ENCODE results near the gene ZNF862. TPM values are rescaled to one million over a fixed set of nuclear protein-coding genes. Genes with fewer than 3 reads are reported as not detected.
A peak's percentile ranks its signal among the peaks of the same experiment; 100 is the strongest.

Gene ZNF862
- total RNA-seq, 1 donor from 2014 or later: 8.5 TPM

DNA sequence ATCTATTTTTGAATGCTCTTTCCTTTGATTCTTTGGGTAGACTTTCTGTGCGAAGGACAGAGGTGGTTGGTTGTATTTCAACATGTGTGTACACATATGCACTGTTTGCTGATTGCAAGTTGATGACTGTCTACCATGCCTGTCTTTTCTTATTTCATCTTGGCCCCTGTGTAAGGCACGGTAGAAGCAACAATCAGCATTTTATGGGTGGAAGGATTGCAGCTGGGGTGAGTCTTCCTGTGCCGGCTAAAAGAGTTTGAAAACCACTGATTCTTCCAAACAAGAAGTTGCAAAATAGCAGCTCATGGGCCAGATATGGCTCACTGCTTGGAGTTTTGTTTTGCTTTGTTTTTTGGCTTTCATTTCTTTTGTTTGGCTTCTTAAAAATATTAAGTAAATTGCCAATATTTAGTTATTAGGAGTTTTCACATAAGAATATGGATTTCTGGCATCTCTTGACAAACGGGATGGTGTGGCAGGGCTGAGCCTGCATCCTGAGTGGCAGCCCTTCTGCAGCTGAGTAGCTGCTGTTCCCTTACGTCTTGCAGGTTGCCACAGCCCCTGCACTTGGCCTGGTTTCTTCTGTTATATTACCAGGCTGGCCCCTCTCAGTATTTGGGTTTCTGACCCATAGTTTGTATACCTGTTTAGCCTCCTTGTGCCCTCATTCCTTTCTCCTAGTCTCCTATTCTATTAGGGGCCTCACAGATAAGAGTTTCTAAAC is 7.2 kb downstream of the ZNF862 start:
- DNase-seq: no peak

DNA sequence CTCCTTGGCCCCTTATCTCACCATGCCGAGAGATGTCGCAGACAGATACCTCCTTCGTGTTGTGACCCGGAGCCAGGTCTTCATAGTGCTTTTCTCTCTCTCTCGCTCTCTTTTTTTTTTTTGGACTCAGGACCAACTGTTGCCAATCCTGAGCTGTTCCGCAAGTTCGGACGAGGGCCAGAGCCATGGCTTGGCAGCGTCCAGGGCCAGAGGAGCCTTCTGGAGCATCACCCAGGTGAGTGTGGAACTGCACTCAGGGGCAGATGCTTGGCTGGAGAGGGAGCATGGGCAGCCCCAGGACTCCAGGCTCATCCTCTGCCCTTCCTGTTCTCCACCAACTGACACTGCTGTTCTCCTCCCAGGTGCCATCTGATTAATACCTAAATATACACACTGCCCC is 7.8 kb downstream of the ZNF862 start:
- DNase-seq: no peak

DNA sequence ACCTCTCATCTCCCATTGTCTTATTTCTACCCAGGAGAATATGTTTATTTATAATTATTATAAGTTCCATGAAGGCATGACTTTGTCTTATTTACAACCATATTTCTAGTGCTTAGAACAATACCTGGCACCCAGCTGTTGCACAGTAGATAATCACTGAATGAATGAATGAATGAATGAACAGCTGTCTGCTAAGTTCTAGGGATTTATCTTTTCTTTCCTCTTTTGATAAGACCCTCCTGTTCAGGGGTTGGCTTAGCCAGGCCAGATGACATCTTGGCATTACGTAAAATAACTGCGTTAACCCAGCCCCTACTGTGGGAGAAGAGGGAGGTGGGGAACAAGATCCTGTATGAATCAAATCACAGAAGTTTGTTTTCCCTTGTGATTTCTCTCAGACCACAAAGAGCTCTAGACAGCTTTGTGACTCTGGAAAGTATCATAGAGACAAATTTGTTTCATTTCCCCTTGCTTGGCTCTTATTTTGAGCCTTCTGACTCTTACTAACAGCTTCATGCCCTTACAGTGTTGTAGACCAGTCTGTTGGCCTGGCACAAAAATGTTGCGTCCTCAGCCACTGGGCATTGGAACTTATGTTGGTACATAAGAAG is 8.4 kb downstream of the ZNF862 start:
- DNase-seq: no peak

DNA sequence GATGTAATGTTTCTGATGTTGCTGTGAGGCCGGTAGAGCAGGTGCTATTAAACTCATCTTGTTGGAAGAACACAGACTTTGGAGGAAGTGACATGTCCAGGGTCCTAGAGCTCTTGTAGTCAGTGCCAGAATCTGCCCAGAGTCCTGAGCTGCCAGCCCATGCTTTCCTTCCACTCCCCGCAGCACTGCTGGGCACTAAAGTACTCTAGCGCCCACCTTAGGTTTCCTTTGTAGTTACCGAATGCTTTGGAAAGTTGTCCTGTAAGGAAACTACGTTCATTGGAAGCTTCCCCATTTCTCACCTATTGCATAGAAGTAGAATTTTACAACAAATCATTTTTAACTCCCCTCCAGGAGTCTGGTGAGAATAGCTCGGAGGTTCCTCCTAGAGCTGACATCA is 11.0 kb downstream of the ZNF862 start:
- DNase-seq: no peak

DNA sequence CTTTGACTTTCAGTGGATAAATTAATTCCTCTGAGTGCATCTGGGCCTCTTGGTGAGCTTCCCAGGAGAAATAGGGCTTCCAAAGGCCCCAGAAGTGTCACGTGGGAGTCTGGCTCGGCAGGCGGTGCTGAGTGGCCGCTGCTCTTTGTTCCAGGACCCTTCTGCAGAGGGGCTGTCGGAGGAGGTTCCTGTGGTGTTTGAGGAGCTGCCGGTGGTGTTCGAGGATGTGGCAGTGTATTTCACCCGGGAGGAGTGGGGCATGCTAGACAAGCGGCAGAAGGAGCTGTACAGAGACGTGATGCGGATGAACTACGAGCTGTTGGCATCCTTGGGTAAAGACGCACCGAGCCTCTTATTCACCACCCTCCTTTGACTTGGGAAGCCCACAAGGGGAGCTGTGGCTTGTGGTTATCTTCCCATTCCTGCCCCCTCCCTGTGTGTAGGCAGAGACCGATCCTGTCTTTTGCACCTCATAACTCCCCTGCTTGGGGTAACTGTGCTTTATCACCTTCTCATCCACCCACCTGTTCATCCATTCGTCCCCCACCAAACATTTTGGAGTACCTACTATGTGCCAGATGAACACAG is 11.9 kb downstream of the ZNF862 start:
- DNase-seq: no peak

DNA sequence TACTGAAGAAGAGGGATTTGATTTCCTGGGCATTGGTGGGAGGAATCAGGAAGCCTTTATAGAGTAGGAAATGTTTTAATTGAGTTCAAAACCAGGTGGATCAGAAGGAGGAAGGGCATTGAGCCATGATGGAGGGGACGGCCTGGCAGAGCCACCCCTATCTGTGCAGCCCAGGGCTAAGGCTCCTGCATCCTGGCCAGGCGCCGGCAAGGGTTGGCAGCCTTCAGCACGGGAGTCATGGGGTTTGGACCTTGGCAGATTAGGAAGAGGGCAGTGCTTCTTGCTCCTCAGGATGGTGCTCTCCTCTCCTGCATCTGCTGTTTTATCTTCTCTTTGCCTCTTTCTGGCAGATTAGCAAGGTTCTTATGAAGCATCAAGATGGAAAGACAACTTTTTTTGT is 12.5 kb downstream of the ZNF862 start:
- no peak for DNase-seq

DNA sequence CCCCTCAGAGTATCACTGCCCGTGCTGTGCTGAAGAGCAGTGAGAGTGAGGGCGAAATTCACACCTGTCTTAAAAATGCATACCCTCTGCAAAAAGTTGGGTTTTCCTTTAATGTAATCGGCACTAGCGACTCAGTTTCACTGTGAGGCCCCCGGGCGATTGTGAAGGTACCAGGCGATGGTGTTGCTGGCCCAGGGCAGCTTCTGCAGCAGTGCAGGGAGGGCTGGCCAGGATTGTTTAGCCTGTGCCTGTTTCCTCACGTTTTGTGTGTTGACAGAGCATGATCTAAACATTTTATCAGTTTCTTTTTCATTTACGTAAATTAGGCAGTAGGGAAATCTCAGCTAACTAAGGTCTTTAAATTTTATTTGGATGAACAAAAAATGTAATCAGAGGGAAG is 13.3 kb downstream of the ZNF862 start:
- DNase-seq: no peak

DNA sequence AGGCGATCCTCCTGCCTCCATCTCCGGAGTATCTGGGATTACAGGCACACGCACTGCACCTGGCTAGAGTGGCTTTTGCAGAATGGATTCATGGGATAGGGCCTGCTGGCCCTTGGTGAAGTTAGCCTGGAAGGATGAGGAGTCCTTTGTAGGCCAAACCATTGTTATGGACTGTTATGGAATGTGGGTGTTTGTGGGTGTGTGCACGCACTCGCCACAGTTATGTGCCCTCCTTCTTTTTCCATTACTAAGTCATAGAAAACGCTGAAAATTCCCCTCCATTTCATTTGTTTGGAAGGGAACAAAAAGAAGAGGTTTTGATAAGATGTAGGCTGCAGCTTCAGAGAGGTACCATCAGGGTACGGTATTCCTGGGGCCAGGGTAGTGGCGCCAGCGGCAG is 15.0 kb downstream of the ZNF862 start:
- no peak for DNase-seq

DNA sequence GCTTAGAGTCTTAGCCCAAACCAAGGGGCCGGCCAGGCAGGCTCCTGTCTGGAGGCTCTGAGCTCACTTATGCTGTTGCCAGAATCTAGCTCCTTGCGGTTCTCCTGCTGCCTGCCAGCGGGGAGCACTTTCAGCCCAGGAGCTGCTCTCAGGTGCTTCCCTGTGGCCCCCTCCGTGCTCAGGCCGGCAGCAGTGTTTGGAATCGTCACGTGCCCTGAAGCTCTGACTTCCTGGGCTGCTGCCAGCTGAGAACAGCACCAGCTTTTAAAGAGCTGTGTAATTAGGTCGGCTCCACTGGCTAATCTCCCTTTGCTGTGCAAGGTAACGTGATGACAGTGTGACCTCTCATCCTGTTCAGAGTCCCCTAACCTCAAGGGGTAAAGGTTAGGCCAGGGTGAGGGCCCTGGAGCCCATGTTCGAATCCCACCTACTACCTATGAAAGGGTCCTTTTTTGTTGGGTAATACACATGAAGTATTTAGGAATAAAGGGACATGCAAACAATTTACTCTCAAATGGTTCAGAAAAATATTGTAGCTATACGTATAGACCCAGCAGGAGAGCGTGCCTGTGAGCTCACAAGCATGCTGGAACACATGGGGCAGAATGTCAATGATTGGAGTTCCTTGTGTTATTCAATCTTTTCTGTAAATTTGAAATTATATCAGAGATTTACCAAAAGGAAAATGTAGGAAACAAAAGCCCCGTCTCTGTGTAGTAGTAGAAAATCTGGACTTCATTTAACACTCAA is 16.6 kb downstream of the ZNF862 start:
- peak; percentile 80 for DNase-seq

DNA sequence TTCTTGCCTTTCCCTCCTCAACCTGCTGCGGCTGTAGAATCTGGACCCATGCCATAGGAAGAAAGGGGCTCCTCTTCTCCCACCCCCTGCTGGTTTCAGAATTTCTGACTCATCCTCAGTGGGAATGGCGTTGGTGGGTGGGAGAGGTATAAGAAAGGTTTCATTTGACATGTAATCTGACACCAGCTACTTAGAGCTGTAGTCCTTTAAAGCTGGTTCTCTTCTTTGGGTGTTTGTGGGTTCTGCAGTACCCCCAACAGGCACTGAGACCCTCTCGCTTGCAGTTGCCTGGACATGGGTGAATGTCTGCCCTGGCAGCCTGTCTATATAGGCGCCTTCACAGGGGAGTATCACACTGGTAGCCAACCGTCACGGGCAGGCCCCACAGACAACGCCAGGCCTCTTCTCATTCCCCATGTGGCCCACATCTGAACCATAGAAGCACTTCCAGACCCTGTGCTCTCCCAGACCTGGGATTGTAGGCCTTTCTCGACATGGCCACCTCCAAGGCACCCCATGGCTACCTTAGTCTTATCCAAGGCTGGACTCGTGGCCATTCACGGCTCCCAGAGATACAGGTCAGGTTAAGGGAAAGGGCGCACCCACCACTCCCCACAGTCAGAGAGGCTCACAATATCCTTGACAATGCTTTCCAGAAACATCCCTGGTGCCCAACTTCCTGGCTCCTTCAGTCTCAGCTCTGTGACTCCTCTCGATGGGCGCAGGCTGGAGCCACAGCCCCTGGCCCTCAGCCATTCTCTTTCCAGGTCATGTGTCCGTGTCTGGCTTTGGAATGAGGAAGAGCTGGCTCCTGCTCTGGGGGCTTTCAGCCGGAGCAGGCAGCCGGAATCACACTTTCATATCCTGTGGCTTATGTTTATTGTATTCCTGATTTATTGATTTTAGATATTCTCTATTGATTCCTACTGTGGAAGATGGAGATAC is 17.5 kb downstream of the ZNF862 start:
- DNase-seq: peak; percentile 71

DNA sequence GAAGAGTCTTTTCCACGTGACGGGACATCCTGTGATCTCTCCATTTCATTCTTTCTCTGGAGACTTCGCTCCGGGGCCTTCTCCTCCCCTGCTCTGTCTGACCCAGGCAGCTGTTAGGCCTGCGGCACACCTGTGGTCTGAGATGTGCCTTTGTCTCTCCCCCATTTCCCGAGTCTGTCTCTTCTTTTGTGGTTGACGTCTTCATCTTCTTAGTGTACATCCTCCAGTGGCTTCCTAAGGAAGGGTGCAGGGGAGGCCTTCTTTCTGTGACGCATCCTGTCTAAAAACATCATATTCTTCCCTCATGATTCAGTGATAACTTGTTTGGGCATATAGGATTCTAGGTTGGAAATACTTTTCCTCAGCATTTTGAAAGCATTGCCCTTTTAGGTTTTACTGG is 18.4 kb downstream of the ZNF862 start:
- no peak for DNase-seq

DNA sequence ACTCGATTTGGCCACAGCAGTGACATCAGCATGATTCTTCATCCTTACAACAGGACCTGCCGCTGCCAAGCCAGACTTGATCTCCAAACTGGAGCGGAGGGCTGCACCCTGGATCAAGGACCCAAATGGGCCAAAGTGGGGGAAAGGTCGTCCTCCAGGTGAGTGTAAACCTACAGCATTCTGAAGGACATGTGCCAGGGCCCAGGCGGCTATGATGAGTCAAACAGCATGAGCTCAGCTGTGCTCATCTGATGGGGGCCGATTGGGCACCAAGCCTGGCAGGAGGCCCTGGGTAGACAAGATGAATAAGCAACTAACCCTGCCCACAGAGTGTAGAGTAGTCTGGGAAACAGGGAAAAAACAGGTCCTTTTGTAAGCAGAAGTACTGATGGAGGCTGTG is 21.2 kb downstream of the ZNF862 start:
- DNase-seq: no peak

DNA sequence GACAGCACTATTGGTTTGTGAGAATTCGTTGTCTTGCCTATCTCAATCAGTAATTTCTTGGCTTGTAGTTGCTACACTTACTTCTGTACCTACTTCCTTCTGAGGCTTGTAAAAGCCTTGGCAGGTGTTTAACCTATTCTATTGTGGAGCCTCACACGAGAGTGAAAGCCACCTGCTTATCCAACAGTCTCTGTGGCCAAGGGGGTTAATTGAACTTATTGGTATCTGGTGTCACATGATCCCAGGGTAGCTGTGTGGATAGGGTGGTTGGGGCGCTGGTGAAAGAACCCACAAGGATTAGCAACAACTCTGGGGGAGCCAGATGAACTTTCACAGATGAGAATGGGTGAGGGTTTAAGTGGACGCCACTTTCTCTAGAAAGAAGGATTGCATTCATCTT is 21.7 kb downstream of the ZNF862 start:
- DNase-seq: no peak

DNA sequence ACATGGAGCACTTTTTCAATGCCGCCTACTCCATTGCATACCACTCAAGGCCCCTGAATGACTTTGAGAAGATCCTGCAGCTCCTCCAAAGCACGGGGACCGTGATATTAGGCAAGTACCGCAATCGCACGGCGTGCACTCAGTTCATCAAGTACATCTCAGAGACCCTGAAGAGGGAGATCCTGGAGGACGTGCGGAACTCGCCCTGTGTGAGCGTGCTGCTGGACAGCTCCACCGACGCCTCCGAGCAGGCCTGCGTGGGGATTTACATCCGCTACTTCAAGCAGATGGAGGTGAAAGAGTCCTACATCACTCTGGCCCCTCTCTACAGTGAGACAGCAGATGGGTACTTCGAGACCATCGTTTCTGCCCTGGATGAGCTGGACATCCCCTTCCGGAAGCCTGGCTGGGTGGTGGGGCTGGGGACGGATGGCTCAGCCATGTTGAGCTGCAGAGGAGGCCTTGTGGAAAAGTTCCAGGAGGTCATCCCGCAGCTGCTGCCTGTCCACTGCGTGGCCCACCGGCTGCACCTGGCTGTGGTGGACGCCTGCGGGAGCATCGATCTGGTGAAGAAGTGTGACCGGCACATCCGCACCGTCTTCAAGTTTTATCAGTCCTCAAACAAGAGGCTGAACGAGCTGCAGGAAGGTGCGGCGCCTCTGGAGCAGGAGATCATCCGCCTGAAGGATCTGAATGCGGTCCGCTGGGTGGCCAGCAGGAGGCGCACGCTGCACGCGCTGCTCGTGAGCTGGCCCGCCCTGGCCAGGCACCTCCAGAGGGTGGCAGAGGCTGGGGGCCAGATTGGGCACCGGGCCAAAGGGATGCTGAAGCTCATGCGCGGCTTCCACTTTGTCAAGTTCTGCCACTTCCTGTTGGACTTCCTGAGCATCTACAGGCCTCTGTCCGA is 22.9 kb downstream of the ZNF862 start:
- DNase-seq: no peak

DNA sequence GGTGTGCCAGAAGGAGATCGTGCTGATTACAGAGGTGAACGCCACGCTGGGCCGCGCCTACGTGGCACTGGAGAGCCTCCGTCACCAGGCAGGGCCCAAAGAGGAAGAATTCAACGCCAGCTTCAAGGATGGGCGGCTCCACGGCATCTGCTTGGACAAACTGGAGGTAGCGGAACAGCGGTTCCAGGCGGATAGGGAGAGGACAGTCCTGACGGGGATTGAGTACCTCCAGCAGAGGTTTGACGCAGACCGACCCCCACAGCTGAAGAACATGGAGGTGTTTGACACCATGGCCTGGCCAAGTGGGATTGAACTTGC is 23.5 kb downstream of the ZNF862 start:
- DNase-seq: no peak

DNA sequence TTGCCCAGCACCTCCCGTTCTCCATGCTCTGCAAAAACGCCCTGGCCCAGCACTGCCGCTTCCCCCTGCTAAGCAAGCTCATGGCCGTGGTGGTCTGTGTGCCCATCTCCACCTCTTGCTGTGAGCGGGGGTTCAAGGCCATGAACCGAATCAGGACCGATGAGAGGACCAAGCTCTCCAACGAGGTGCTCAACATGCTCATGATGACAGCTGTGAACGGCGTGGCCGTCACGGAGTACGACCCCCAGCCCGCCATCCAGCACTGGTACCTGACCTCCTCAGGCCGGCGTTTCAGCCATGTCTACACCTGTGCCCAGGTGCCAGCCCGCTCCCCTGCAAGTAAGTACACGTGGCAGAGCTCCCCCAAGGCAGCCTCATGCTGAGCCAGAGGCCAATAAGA is 24.0 kb downstream of the ZNF862 start:
- no peak for DNase-seq

DNA sequence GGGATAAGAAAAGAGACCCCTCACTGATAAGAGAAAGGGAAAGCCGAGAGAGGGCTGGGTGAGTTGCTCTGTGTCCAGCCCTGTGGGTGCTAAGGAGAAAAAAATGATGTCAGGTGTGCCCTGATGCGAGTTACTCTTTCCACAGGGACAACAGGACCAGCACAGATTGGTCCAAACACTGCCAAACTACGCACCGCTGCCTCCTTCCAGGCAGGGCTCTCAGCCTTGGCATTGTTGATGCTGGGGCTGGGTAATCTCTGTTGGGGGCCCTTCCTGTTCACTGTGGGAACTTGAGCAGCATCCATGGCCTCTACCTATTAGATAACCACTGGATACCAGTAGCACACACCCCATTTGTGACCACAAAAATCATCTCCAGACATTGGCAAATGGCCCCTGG is 25.3 kb downstream of the ZNF862 start:
- DNase-seq: no peak

DNA sequence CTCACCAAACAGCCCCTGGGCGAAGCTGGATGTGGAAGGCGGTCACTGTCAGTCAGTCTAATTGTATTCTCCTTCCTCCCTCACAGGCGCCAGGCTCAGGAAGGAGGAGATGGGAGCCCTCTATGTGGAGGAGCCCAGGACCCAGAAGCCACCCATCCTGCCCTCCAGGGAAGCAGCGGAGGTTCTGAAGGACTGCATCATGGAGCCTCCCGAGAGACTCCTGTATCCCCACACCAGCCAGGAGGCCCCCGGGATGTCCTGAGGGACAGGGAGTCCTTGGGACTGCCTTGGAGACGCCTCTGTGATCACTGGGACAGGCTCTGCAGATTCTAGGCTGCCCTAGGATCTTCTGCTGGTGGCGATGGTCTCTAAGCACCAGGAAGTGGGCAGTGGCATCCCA is 25.8 kb downstream of the ZNF862 start:
- no peak for DNase-seq

DNA sequence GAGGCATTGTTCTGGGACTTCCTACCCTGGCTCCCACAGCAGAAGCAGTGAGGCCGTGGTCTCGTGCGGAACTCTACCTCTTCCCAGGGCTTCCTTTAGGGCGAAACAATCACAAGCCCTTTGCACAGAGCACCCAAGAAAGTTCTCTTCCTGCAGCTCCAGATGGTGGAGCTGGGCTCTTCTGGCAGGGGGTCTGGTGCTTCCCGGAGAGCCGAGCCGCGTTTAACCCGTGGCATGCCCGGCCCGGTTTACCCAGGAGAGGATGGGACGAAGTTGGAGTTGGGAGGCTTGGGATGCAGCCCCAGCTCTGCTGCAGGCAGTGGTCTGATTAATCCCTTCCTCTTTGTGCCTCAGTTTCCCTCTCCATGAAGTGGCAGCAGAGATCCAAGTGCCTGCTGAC is 26.6 kb downstream of the ZNF862 start:
- no peak for DNase-seq

DNA sequence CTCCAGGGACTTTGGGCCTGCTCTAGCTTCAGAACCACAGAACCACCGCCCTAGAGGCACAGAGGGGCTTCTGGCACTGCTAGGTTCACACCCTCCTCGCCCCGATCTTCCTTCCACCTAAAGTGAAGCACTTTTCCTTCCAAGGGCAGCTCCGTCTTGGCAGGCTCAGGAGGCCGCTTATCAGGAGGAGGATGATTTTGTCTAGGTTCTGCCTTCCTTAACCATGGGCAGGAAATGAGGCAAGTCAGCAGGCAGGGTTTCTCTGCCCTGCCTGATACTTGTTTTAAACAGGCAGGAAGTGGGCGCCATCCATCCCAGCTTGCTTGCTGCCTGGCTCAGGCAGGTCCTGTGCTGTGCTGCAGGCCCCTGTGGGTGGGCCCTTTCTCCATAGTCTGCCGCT is 27.3 kb downstream of the ZNF862 start:
- DNase-seq: no peak

DNA sequence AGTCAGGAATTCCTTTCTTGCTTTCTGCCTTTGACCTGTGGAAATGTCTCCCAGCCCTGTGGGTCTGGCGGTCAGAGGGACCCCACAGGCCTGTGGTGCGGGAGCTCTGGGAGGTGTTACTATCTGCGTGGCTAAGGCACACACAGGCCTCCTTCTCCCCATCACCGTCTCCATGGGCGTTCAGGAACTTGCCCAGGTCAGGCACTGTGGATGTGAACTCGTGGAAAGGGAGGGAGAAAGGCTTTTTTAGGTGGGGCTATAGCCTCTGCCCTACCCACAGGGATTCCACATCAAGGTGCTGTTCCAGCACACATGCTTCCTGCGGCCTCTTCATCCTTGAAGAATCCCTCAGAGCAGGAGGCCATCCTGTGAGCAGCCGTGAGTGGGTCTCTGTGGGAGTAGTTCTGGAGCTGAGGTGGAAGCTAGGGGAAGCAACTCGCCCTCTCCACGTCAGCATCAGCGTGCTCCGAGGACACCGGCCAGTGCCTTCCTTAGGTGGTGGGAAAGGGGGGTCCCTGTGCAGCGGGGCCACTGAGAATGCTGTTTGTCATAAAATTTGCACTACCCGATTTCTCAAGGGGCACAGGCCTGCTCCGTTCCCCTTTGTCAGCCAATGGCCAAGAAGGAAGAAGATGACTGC is 28.1 kb downstream of the ZNF862 start:
- no peak for DNase-seq

Data from tongue (tissue), 2 donors.